Activated gamma-delta T cell treated with anti-CD3 and anti-CD28 coated beads, Interleukin-2, amount 50 U/mL, for 16 hours (primary cell): Measurements from ENCODE around the gene CDYL2.
A peak's percentile ranks its signal among the peaks of the same experiment; 100 is the strongest.

ENCODE experiments used
- DNase-seq: peaks from one replicate; pipeline ENCODE4 v3.0.0-alpha.2; 2020; ENCODE audit warnings: low read depth

Gene CDYL2

DNA sequence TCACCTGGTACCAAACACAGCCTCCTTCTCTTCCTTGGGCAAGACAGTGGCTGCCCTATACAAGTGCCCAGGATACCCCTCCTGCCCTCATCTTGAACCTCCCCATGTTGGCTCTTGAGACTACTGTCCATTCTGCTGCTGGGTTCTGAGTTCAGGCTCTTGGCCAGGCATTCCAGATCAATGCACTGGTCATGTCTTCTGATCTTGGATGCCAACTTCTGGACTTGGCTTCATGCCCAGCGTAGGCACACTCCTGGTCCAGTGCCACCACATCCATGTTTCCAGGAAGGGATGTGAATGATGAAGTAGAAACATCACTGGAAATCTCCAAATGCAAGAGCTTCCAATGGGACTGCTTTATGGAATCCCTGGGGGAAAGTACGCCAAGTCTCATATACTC lies 212.1 kb downstream of the CDYL2 start:
- no peak for DNase-seq

DNA sequence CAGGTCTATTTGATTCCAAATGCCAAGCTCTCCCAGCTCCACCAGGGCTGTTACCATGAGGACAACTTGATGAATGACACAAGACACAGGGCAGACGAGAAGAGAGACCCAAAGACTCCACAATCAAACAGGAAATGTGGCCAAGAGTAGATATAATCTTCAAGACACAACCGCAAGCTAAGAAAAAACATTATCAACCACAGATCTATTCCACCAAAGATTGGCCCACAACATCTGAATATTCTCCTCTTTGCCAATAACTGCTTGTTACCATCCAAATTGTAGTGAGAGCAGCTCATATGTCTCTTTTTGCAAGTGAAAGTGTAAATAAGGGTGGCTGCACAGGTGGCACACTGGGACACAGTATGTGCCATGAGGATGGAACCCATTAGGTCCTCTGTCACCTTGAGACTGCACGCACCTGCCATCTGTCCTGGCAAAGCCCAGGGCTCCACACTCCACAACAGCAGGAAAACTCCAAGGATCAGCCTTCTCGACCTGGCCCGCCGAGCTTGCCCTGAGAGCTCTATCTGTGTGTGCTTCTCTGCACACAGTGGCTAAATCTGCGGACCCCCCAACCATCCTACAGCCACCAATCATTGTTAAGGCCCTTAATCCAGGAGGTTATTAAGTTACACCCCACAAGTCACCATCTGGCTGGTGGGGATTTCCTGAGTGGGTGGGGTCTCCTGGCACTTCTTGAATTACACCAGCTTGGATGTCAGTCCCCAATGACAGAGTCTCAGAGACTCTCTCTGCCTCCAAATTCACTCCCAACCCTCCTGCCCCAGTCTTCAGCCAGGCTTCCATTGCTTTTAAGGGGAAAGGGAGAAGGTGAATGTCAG lies 213.1 kb downstream of the CDYL2 start:
- no peak for DNase-seq

DNA sequence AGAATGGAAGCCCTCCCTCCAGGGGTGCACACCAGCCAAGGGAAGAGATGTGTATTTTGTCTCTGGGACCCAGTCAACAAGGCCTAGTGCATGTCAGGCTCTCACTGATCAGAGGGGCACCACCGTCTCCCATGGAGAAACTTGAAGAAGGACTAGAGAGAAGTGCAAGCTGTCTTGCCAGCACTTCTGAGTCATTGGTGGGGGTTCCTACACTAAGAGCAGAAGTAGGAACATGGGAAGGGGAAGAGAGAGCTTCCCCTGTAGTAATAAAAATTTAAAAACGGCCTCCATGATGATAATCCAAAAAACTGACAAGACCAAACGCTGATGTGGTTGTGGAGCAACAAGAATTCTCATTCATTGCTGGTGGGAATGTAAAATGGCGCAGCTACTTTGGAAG lies 217.3 kb downstream of the CDYL2 start:
- DNase-seq, result no peak

DNA sequence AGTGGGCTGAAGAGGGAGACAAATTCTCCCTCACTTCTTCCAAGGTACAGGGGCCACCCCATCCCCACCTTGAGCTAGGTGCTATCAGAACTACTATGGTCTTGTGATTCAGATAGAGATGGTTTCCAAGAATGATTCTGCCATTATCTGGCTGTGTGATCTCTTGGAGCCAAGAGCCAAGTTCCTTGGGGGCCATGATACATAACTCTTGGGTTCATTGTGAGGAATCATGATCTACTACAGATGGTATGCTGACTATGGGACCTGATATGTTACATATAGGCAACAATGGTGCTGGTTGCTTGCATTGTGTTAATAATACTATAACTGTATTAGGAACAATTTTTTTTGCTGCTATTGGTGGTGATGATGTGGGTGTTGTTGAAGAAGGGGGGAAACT lies 217.9 kb downstream of the CDYL2 start:
- no peak for DNase-seq

DNA sequence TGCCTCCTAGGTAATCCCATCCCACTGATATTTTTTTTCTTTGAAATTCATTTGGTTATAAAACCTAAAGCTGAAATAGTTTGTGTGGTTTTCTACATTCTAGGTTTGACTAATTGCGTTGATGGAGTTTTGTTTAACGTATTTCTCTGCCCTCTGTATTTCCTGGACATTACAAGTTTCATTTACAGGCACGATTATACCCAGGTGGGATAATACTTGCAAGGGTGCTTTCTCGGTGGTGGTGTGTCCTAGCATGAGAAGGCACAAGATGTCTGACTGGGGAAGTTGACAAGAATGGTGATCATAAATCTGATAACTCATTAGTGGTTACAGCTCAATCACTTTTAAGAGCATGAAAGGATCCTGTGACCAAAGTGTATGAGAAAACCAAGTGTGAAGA lies 218.6 kb downstream of the CDYL2 start:
- no peak for DNase-seq

DNA sequence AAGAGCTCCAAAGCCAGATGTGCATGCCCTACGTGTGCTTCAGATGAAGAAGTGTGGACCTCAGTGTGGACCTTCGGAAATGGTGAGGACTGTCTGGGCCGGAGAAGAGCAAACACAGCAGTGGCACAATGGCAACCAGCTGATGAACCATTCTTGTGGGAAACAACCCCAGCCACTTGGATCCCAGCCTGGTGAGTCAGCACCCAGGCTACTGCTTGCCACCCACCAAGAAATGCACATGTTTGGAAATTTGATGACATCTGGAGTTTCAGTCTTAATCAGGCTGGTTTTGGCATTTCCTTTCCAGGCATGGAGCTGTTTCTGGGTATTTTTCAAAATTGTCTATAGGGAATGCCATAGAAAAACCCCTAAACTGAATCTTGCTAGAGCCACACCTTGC lies 220.9 kb downstream of the CDYL2 start:
- no peak for DNase-seq

DNA sequence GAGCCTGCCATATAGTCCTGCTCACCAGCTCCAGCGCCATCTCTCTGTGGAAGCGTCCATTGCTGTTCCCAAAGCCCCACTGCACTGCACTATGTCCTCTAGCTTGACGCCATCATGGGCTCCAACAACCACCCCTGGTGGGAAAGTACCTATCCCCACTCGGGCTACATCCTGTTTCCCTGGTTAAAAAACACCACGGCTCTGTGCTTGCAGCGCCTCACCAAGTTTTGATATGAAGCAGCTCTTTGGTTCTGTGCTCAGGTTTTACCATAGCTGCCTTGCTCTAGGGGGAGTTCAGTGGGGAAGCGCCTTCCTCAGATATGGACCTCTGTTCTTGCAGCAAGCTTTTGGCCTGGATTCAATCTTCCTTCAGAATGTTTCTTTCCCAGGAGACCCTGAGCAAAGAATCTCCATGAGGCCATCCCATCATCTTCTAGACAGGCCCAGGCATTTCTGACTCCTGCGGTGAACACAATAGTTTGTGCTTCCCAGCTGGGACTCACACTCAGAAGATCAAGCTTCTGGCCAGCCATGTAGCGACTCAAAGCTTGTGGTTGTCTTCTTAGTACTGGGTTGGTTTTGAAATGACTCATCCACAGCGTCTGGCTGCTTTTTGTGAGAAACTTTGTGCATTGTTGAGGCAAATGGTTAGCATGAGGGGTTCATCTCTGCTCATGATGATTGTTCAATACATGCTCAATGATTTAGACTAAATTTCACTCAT lies 224.1 kb downstream of the CDYL2 start:
- peak; percentile 42 for DNase-seq

DNA sequence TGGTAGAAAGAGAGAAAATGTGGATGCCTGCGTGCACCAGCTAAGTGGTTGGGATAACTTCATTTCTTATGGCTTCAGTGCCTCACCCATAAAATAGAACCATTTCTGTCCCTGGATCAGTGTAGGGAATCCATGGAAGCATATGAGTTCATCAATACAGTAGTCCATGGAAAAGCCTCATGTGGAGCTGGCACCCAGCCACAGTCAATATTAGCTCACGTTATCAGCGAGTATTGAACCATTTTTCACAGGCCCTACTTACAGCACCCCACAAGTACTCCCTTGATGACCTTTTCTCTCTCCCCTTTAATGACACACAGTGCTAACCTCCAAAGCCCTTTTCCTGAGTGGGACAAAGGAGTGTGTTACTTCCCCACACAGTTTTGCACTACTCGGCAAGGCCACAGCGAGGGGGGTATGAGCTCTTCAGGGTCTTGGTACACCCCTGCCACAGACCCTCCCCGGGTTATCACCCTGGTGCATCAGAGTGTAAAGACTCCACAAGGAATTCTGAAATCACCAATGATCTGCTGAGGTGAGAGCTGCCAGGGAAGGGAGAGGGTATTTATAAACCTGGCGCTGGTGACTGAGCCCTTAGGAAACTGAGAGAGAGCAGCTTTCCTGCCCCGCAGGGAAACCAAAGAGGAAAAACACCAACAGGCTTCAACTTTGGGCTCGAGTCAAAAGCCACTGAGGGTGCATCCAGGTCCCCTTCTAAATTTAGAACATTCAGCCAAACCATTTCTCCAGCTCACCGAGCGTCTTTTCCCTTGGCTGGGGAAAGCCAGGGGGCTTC lies 226.7 kb downstream of the CDYL2 start:
- no peak for DNase-seq

DNA sequence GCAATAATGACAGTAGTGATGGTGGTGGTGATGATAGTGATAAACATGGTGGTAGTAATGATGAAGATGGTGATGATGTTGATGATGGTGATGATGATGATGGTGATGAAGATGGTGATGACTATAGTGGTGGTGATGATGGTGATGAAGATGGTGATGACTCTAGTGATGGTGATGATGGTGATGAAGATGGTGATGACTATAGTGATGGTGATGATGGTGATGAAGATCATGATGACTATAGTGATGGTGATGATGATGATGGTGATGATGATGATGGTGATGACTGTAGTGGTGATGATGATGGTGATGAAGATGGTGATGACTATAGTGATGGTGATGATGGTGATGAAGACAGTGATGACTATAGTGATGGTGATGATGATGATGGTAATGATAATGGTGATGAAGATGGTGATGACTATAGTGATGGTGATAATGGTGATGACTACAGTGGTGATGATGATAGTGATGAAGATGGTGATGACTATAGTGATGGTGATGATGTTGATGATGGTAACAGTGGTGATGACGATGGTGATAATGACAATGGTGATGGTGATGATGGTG lies 228.0 kb downstream of the CDYL2 start:
- DNase-seq, result no peak

DNA sequence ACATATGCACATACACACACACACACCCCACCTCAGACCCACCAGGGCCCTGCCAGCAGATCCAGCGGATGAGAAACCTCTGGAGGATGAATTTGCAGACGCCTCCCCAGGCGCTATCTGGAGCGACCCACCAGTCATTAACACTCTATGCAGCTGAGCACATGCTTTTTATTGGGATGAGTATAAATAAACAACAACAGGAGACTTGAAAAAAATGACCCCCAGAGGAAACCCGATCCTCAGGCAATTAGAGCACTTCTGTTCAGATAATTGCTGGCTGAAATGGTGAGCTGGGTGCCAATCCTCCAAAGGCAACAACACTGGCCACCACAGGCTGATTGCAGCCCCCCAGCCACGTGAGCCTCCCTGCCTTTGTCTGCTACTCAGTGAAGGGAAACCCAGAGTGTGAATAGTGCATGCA lies 230.7 kb downstream of the CDYL2 start:
- no peak for DNase-seq

DNA sequence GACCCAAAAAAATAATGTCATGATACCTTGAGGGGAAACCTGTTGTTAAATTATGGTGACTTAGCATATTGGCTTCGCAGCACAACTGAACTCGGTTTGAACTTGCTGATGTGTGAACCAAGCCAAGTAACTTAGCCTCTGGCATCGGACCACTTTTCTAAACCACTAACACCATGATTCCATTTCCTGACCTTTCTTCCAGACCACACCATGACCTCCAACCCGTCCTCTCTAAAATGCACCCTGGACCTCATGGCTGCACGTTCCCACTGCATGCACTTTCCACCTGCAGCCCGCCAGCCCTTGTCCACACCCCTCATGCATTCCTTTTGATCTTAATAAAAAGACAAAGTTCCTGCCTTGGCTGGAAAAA lies 234.3 kb downstream of the CDYL2 start:
- DNase-seq, result no peak

DNA sequence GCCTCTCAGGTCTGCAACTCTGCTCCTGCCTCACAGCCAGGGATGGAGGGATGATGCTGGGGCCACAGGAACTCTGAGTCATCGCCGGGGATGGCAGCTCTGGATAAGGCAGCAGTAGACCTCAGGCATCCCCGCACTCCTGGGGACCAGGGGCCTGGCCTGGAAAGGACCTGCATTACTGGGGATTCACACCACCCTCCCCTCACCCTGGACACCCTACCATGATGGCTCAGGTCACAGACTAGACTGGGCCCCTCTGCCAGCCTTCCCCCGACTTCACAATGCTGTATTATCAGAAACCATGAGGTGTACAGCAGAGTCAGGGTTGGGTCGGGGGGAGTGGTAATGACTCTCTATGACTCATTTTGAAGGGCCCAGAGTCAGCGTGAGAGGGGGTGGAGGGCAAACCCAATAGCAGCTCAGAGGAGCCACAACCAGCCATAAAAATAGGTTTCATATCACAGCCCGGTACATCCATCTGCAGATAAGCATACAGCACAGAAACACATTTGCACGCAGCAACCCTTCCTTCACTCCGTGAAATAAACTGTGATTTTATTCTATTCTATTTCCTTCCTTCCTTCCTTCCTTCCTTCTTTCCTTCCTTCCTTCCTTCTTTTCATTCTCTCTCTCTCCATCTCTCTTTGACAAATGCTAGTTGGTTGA lies 234.8 kb downstream of the CDYL2 start:
- peak; percentile 68 for DNase-seq

DNA sequence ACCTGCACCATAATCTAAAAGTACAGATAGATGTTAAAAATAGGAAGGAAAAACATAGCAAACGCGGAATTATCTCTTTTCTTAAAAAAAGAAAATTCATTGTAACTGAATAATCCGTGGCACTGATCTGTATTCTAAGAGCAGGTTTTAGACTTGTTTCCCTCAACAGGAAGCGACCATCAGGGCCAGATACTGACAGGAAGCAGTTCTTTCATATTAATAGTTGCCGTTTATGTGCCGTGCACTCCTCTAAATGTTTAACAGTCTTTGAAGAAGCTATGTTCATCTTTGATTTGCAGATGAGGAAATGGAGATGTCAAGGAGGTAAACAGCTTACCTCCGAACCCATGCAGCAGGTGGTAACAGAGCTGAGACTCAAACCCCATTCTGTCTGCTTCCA lies 240.0 kb downstream of the CDYL2 start:
- DNase-seq, result no peak

DNA sequence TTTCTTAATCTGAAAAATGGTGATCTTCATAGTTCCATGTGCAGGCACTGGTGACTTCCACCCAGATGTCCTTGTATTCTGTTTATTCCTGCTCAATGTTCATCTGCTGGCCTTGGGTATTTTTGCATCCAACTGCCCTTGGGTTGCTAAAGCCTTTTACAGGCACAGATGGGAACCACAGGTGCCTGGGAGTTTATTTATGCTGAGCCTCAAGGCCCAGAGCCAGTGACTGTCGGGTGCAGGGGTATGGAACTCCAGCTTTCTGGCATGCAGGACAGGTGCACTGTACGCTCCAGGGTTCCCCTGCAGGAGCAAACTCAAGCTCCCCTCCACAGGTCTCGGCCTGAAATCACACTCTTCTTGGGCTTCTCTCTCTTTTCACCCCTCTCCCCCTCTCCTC lies 241.3 kb downstream of the CDYL2 start:
- no peak for DNase-seq

DNA sequence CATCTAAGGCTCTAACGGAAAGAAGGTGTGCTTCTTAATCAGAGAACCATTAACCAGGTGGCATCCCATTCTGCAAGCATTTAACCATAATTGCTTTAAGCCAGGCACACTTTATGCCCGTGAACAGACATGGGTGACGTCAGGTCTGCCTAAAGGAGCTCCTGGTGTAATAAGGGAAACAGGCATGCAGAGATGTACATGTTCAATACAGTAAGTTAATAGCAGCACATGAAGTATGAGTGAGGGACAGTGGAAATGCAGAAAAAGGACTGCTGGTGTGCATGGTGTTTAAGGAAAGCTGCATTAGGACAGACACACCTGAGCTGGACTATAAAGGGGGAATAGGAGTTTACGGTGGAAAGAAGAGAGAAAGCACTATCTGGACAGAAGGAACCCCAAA lies 245.0 kb downstream of the CDYL2 start:
- no peak for DNase-seq

DNA sequence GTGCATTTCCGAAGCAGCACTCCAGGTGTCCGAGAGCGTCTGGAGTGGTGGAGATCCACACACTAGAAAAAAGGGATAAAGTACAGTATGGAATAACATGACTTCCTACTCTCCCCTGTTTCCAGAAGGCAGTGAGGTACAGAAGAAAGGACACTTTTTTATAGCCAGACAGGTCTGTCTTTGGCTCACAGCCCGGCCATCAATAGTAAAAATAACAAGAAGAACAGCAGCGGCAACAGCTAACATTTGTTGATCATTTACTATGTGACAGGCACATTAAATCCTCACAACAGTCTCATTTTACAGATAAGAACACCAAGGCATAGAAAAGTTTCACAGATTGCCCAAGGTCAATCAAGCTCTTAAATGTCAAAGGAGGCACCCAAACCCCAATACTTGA lies 247.4 kb downstream of the CDYL2 start:
- DNase-seq, result no peak

DNA sequence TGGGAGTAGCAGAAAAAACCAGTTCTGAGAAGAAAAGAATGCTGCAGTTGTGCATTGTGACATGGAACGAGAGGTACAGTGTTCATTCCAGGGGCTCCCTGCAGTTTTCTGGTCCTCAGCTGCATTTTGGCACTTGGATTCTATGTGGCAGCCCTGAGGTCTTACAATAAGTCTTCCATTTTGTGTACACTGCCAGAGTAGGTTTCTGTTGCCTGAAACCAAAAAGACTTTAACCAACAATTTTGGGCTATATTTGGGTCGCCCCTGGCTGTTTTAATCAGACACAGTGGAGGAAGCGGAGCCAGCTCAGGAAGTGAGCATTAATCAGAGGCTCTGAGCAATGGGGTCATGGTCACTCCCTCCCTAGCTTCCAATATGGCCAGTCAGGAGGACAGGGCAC lies 247.9 kb downstream of the CDYL2 start:
- DNase-seq, result no peak

DNA sequence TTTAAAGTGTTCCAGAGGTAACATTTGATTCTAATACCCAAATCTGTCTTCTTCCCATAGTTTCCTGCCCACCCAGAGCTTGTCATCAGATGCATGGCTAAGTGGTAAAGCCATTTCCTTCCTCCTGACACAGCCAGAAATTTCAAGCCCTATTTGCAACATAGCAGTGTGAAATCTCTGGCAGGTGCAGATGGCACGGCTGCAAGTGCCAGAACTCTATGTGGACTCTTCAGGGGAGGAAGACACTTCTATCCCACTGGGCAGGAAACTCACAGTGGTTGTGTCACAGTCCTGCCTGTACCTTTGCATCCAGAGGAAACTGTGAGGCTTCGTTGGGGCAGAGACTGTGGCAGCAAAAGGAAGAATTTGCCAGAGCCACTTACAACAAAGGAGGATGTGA lies 250.4 kb downstream of the CDYL2 start:
- no peak for DNase-seq

DNA sequence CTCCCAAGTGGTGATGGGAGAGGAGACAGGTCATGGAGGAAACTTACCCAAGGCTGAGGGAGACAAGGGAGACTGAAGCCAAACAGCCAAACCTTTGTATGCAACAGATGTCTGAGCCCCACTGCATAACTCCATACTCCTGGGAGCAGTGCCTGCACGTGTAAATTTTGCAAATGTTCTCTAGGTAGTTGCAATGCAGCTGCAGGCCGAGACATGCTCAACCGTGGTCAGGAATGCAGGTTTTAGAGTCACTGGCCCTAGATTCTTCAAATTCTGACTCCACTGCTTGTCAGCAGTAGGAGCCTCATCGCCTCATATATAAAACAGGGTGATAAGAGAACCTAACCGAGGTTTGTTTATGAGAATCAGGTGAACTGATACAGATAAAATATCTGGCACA lies 252.1 kb downstream of the CDYL2 start:
- DNase-seq, result no peak
